Activated CD4-positive, alpha-beta memory T cell treated with anti-CD3 and anti-CD28 coated beads for 36 hours (primary cell): Measurements from ENCODE around the gene ZNF521. TPM values are rescaled to one million over a fixed set of nuclear protein-coding genes. Genes with fewer than 3 reads are reported as not detected.
"Not testable (repeated sequence)": the region's sequence is repeated elsewhere in the genome, so short reads cannot be mapped to it uniquely, and the experiment has no call there.

ENCODE experiments used
- CTCF ChIA-PET: fragments of 350-600 bp; sonication (Branson Sonifier 250); formaldehyde crosslinking; loops from one replicate; lab custom pipeline; 2021; ENCODE audit warnings: antibody characterized with exemption, inconsistent platforms; lab: Charles Lee
- POLR2A ChIA-PET: fragments of 350-600 bp; sonication (Branson Sonifier 250); formaldehyde crosslinking; loops from one replicate; lab custom pipeline; 2021; ENCODE audit warnings: antibody characterized with exemption; lab: Charles Lee
- DNase-seq: peaks from one replicate; pipeline ENCODE4 v3.0.0-alpha.2; 2020
- H3K27ac Mint-ChIP-seq: one replicate; pipeline ENCODE4 v1.8.0; 2021; ENCODE audit warnings: mixed read lengths
- H3K27me3 Mint-ChIP-seq: one replicate; pipeline ENCODE4 v1.8.0; 2021; ENCODE audit warnings: mixed read lengths
- H3K36me3 Mint-ChIP-seq: one replicate; pipeline ENCODE4 v1.8.0; 2021; ENCODE audit warnings: mixed read lengths
- H3K4me1 Mint-ChIP-seq: one replicate; pipeline ENCODE4 v1.8.0; 2021; ENCODE audit warnings: low read depth, mixed read lengths
- H3K4me3 Mint-ChIP-seq: one replicate; pipeline ENCODE4 v1.8.0; 2021; ENCODE audit warnings: mild to moderate bottlenecking, mixed read lengths
- H3K9me3 Mint-ChIP-seq: one replicate; pipeline ENCODE4 v1.8.0; 2021; ENCODE audit warnings: mixed read lengths
- intact Hi-C: fragments of 100-400 bp; cut with micrococcal nuclease; formaldehyde crosslinking; loops from one replicate; pipeline ENCODE4 v1.15.1; 2023
- total RNA-seq, 2 experiments: library from RNA; stranded (reverse); gene quantifications; one replicate each; pipeline ENCODE4 v1.2.3, GENCODE V29; 2021

Gene ZNF521
- total RNA-seq, 2 experiments from 2014 or later, result not detected

- Mint-ChIP-seq H3K9me3 (no peaks in the 10 kb centered on the region), H3K4me1 (no peaks in the 10 kb centered on the region), H3K4me3 (no peak overlapping the region), H3K27ac (no peak overlapping the region), H3K36me3 (no peaks in the 10 kb centered on the region), H3K27me3 (no peaks in the 10 kb centered on the region)
- CTCF ChIA-PET, result no interaction called here
- intact Hi-C loops, result no loop called here
- POLR2A ChIA-PET, result no interaction called here
- DNase-seq, result no peak
These were observed 296.9 kb downstream of the ZNF521 start for GRCh38 chr18:25055076-25055475.

GRCh38 chr18:25053466-25053865 lies 298.5 kb downstream of the ZNF521 start:
- intact Hi-C loops, result no loop called here
- Mint-ChIP-seq H3K36me3 (no peaks in the 10 kb centered on the region), H3K27ac (no peak overlapping the region), H3K4me1 (no peaks in the 10 kb centered on the region), H3K9me3 (no peaks in the 10 kb centered on the region), H3K4me3 (no peak overlapping the region), H3K27me3 (no peaks in the 10 kb centered on the region)
- POLR2A ChIA-PET, result no interaction called here
- DNase-seq, result no peak
- CTCF ChIA-PET, result interaction anchor here (0.7 kb wide), 1 partner anchor 9 kb away, joined by 3 read pairs; no protein-coding TSS in a partner anchor

GRCh38 chr18:25052511-25052921 lies 299.4 kb downstream of the ZNF521 start:
- intact Hi-C loops, result no loop called here
- Mint-ChIP-seq H3K4me1 (no peaks in the 10 kb centered on the region), H3K27me3 (no peaks in the 10 kb centered on the region), H3K27ac (no peak overlapping the region), H3K36me3 (no peaks in the 10 kb centered on the region), H3K9me3 (no peaks in the 10 kb centered on the region), H3K4me3 (no peak overlapping the region)
- POLR2A ChIA-PET, result no interaction called here
- no peak for DNase-seq
- CTCF ChIA-PET, result no interaction called here

GRCh38 chr18:25050605-25051004 lies 301.4 kb downstream of the ZNF521 start:
- intact Hi-C loops, result no loop called here
- Mint-ChIP-seq H3K27me3 (no peaks in the 10 kb centered on the region), H3K9me3 (no peaks in the 10 kb centered on the region), H3K4me1 (no peaks in the 10 kb centered on the region), H3K27ac (no peak overlapping the region), H3K4me3 (no peak overlapping the region), H3K36me3 (no peaks in the 10 kb centered on the region)
- ChIA-PET CTCF (no interaction called here), POLR2A (no interaction called here)
- DNase-seq, result no peak

GRCh38 chr18:25047983-25048382 lies 304.0 kb downstream of the ZNF521 start:
- intact Hi-C loops, result no loop called here

GRCh38 chr18:25047421-25047820 lies 304.5 kb downstream of the ZNF521 start:
- CTCF ChIA-PET, result no interaction called here

More at GRCh38 chr18:25047983-25048382, 304.0 kb downstream of the ZNF521 start:
- ChIA-PET POLR2A (no interaction called here), CTCF (no interaction called here)
- Mint-ChIP-seq H3K9me3 (no peaks in the 10 kb centered on the region), H3K27me3 (no peaks in the 10 kb centered on the region), H3K27ac (no peak overlapping the region), H3K36me3 (no peaks in the 10 kb centered on the region), H3K4me1 (no peaks in the 10 kb centered on the region), H3K4me3 (no peak overlapping the region)
- no peak for DNase-seq

GRCh38 chr18:25044694-25045093 lies 307.3 kb downstream of the ZNF521 start:
- Mint-ChIP-seq H3K4me1 (no peaks in the 10 kb centered on the region), H3K4me3 (no peak overlapping the region), H3K36me3 (no peaks in the 10 kb centered on the region), H3K9me3 (no peaks in the 10 kb centered on the region), H3K27ac (no peak overlapping the region), H3K27me3 (no peaks in the 10 kb centered on the region)
- DNase-seq, result no peak
- intact Hi-C loops, result no loop called here
- ChIA-PET POLR2A (no interaction called here), CTCF (interaction anchor here (0.8 kb wide), 1 partner anchor 9 kb away, joined by 3 read pairs; no protein-coding TSS in a partner anchor)

More at GRCh38 chr18:25047421-25047820, 304.5 kb downstream of the ZNF521 start:
- DNase-seq, result no peak
- H3K36me3 Mint-ChIP-seq, result no peaks in the 10 kb centered on the region
- H3K4me1 Mint-ChIP-seq, result no peaks in the 10 kb centered on the region
- POLR2A ChIA-PET, result no interaction called here
- H3K9me3 Mint-ChIP-seq, result no peaks in the 10 kb centered on the region
- H3K27ac Mint-ChIP-seq, result no peak overlapping the region
- H3K27me3 Mint-ChIP-seq, result no peaks in the 10 kb centered on the region
- no peak overlapping the region for H3K4me3 Mint-ChIP-seq
- intact Hi-C loops, result no loop called here

GRCh38 chr18:25043104-25043503 lies 308.9 kb downstream of the ZNF521 start:
- CTCF ChIA-PET, result no interaction called here
- Mint-ChIP-seq H3K27me3 (no peaks in the 10 kb centered on the region), H3K4me1 (no peaks in the 10 kb centered on the region), H3K27ac (no peak overlapping the region), H3K36me3 (no peaks in the 10 kb centered on the region), H3K9me3 (no peaks in the 10 kb centered on the region), H3K4me3 (no peak overlapping the region)
- POLR2A ChIA-PET, result no interaction called here
- intact Hi-C loops, result no loop called here
- DNase-seq, result no peak

GRCh38 chr18:25042641-25043051 lies 309.3 kb downstream of the ZNF521 start:
- ChIA-PET POLR2A (no interaction called here), CTCF (no interaction called here)
- H3K27ac Mint-ChIP-seq, result no peak overlapping the region
- H3K4me1 Mint-ChIP-seq, result no peaks in the 10 kb centered on the region
- no peaks in the 10 kb centered on the region for H3K27me3 Mint-ChIP-seq
- H3K9me3 Mint-ChIP-seq, result no peaks in the 10 kb centered on the region
- DNase-seq, result no peak
- intact Hi-C loops, result no loop called here
- H3K4me3 Mint-ChIP-seq, result no peak overlapping the region
- no peaks in the 10 kb centered on the region for H3K36me3 Mint-ChIP-seq

GRCh38 chr18:25039781-25040180 lies 312.2 kb downstream of the ZNF521 start:
- H3K27ac Mint-ChIP-seq, result no peak overlapping the region
- no peaks in the 10 kb centered on the region for H3K4me1 Mint-ChIP-seq
- no peak for DNase-seq
- H3K36me3 Mint-ChIP-seq, result no peaks in the 10 kb centered on the region
- ChIA-PET CTCF (no interaction called here), POLR2A (no interaction called here)
- no peaks in the 10 kb centered on the region for H3K9me3 Mint-ChIP-seq
- intact Hi-C loops, result loop anchor here (10.0 kb wide), 1 partner anchor 65 kb away; no protein-coding TSS in a partner anchor
- H3K27me3 Mint-ChIP-seq, result no peaks in the 10 kb centered on the region
- no peak overlapping the region for H3K4me3 Mint-ChIP-seq

- DNase-seq, result no peak
- intact Hi-C loops, result loop anchor here (10.0 kb wide), 1 partner anchor 63 kb away; no protein-coding TSS in a partner anchor
- ChIA-PET CTCF (interaction anchor here (0.6 kb wide), 1 partner anchor 20 kb away, joined by 3 read pairs; no protein-coding TSS in a partner anchor), POLR2A (no interaction called here)
- Mint-ChIP-seq H3K4me3 (no peak overlapping the region), H3K9me3 (no peaks in the 10 kb centered on the region), H3K36me3 (no peaks in the 10 kb centered on the region), H3K4me1 (no peaks in the 10 kb centered on the region), H3K27me3 (no peaks in the 10 kb centered on the region), H3K27ac (no peak overlapping the region)
These were observed 313.7 kb downstream of the ZNF521 start for GRCh38 chr18:25038261-25038660.

GRCh38 chr18:25033747-25034471 lies 318.1 kb downstream of the ZNF521 start:
- Mint-ChIP-seq H3K27ac (no peak overlapping the region), H3K4me1 (no peaks in the 10 kb centered on the region), H3K36me3 (no peaks in the 10 kb centered on the region), H3K4me3 (no peak overlapping the region), H3K9me3 (peaks cover 11% of the 10 kb centered on the region), H3K27me3 (no peaks in the 10 kb centered on the region)
- CTCF ChIA-PET, result no interaction called here
- POLR2A ChIA-PET, result no interaction called here
- DNase-seq, result no peak
- intact Hi-C loops, result loop anchor here (10.0 kb wide), 1 partner anchor 59 kb away; no protein-coding TSS in a partner anchor

- H3K4me3 Mint-ChIP-seq, CTCF ChIA-PET: not testable (repeated sequence)
These were observed 318.8 kb downstream of the ZNF521 start for GRCh38 chr18:25033175-25033574.

More at GRCh38 chr18:25033175-25033574, 318.8 kb downstream of the ZNF521 start:
- H3K4me1 Mint-ChIP-seq, POLR2A ChIA-PET, DNase-seq, H3K36me3 Mint-ChIP-seq, H3K27me3 Mint-ChIP-seq, H3K27ac Mint-ChIP-seq: not testable (repeated sequence)
- intact Hi-C loops, result loop anchor here (10.0 kb wide), 1 partner anchor 58 kb away; no protein-coding TSS in a partner anchor
- H3K9me3 Mint-ChIP-seq, result peaks cover 11% of the 10 kb centered on the region
